ENCODE results near the gene WWOX.

Gene WWOX

DNA sequence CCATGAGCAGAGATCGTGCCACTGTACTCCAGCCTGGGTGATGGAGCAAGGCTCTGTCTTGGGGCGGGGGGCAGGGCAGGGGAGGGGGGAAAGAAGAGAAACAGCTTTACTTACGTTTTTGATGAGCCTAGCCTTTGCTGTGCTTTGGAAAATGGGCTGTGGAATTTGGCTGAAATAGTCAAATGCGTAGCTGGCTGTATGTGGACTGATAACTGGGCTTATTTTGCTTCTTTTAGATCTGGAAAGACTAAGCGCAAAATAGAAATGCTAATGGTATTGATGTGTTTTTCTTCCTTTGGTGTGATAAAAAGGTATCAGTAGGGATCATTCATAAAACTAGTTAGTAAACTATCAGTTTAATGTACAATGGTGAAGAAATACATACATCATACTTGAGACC is 346.4 kb downstream of the WWOX start:
- Histone ChIP-seq H3K27ac (no peak overlapping the region), H3K9me3 (no peaks in the 10 kb centered on the region), H3K36me3 (no peaks in the 10 kb centered on the region), H3K27me3 (no peaks in the 10 kb centered on the region), H3K4me1 (ENCODE audit: control insufficient read depth in 1 of 2, insufficient read depth in 1 of 2, low read depth in 1 of 2, low read length in 1 of 2) (no peaks in the 10 kb centered on the region), H3K4me3 (ENCODE audit: low read depth in 1 of 2, low read length in 1 of 2) (no peak overlapping the region)
- TF ChIP-seq, protein P1, sequence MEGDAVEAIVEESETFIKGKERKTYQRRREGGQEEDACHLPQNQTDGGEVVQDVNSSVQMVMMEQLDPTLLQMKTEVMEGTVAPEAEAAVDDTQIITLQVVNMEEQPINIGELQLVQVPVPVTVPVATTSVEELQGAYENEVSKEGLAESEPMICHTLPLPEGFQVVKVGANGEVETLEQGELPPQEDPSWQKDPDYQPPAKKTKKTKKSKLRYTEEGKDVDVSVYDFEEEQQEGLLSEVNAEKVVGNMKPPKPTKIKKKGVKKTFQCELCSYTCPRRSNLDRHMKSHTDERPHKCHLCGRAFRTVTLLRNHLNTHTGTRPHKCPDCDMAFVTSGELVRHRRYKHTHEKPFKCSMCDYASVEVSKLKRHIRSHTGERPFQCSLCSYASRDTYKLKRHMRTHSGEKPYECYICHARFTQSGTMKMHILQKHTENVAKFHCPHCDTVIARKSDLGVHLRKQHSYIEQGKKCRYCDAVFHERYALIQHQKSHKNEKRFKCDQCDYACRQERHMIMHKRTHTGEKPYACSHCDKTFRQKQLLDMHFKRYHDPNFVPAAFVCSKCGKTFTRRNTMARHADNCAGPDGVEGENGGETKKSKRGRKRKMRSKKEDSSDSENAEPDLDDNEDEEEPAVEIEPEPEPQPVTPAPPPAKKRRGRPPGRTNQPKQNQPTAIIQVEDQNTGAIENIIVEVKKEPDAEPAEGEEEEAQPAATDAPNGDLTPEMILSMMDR (IDR thresholded peaks at IDR 0.05) = no peak

DNA sequence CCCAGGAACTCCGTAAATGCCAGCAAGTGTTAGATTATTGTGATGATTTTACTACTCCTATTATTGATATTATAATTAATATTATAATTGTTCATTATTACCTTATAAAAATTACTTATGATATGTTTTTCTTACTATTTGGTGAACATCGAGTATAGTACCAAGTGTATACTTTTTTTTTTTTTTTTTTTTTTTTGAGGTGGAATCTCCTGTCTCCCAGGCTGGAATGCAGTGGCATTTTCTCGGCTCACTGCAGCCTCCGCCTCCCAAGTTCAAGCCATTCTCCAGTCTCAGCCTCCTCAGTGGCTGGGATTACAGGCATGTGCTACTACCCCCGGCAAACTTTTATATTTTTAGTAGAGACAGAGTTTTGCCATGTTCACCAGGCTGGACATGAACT is 347.0 kb downstream of the WWOX start:
- Histone ChIP-seq H3K36me3 (no peaks in the 10 kb centered on the region), H3K4me3 (ENCODE audit: low read depth in 1 of 2, low read length in 1 of 2) (no peak overlapping the region), H3K27ac (no peak overlapping the region), H3K4me1 (ENCODE audit: control insufficient read depth in 1 of 2, insufficient read depth in 1 of 2, low read depth in 1 of 2, low read length in 1 of 2) (no peaks in the 10 kb centered on the region), H3K27me3 (no peaks in the 10 kb centered on the region), H3K9me3 (no peaks in the 10 kb centered on the region)
- TF ChIP-seq, protein P1 (IDR thresholded peaks at IDR 0.05) = no peak

DNA sequence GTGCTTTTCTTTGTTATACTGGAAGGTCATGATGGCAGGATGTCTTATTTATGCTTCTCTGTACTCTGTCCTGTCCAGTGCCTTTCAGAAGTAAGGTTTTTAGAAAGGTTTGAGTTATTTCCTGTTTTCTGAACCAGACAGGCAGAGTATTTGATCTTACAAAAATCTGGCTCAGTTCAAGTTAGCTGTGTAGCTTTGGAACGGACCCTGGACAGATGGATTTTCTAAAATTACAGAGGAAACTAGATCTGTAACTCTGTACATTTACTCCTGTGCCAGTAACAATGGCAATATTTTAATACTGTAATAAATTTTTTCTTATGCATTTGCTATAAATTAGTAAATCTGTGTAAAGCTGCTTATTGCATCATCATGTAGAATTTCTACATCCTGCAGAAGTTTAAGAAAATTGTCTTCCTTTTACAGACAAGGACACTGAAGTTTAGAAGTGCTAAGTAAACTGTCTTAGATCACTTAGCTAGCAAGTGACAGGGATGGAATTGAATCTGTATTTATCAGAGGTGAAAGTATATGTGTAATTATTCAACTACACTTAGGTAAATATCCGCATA is 347.6 kb downstream of the WWOX start:
- TF ChIP-seq, protein P1 (IDR thresholded peaks at IDR 0.05) = no peak
- Histone ChIP-seq H3K27me3 (no peaks in the 10 kb centered on the region), H3K36me3 (no peaks in the 10 kb centered on the region), H3K27ac (no peak overlapping the region), H3K4me1 (ENCODE audit: control insufficient read depth in 1 of 2, insufficient read depth in 1 of 2, low read depth in 1 of 2, low read length in 1 of 2) (no peaks in the 10 kb centered on the region), H3K4me3 (ENCODE audit: low read depth in 1 of 2, low read length in 1 of 2) (no peak overlapping the region), H3K9me3 (no peaks in the 10 kb centered on the region)

DNA sequence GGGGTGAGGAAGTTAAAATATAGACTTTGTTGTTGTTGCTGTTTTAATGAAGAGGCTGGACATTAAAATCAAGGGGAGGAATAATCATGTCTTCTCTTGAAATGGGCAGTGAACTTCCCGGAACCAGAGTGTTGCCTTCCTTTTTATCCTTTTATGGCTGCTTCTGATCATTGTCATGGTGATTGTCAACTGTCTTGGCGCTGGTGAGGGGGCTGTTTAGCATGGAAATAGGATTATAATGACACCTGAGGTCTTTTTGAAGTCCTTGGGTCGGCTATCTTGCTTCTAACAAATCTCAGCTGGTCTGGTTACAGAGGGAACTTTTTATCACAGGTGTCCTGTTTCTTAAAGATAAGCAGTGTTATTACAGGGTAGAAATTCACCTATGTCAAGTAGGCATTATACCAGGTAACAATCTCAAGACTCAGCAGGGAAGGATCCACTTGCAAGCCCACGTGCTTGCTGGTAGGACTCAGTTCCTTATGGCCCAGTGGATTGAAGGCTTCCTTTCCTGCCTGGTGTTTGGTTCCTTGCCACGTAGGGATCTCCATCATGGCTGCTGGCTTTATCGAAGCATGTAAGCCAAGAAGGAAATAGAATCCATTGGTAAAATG is 349.3 kb downstream of the WWOX start:
- TF ChIP-seq, protein P1 (IDR thresholded peaks at IDR 0.05) = no peak
- H3K36me3 ChIP-seq = no peaks in the 10 kb centered on the region

DNA sequence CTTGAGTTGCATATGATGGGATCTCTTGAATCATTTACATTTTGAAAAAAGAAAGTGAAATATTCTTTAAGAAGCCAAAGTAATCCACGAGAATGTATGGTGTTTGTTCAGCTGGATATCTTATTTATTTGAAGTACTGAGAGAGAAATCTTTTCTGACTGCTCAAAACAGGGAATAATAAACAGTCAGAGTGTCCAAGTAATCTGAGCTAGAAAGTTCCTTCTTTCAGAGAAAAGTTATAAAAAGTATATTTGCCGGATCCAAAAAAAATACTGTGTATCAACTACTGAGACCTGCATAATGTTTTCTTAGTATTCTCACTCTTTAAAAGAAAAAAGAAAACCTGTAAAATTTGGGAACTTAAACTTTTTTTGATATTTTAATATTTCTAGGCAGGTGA is 350.8 kb downstream of the WWOX start:
- Histone ChIP-seq H3K9me3 (no peaks in the 10 kb centered on the region), H3K4me3 (ENCODE audit: low read depth in 1 of 2, low read length in 1 of 2) (no peak overlapping the region), H3K4me1 (ENCODE audit: control insufficient read depth in 1 of 2, insufficient read depth in 1 of 2, low read depth in 1 of 2, low read length in 1 of 2) (no peaks in the 10 kb centered on the region), H3K27me3 (no peaks in the 10 kb centered on the region), H3K27ac (no peak overlapping the region), H3K36me3 (no peaks in the 10 kb centered on the region)
- TF ChIP-seq, protein P1 (IDR thresholded peaks at IDR 0.05) = no peak

More for the DNA sequence above, 349.3 kb downstream of the WWOX start:
- H3K27ac ChIP-seq = no peak overlapping the region
- no peaks in the 10 kb centered on the region for H3K4me1 ChIP-seq (ENCODE audit: control insufficient read depth in 1 of 2, insufficient read depth in 1 of 2, low read depth in 1 of 2, low read length in 1 of 2)
- no peak overlapping the region for H3K4me3 ChIP-seq (ENCODE audit: low read depth in 1 of 2, low read length in 1 of 2)
- no peaks in the 10 kb centered on the region for H3K27me3 ChIP-seq
- H3K9me3 ChIP-seq = no peaks in the 10 kb centered on the region
